Ishikawa (cell line): ENCODE results near the gene REP15.

Experiments
- CEBPB ChIP-seq: IDR thresholded peaks from 2 replicates; pipeline ENCODE4 v1.6.1; 2012
- CREB1 ChIP-seq: IDR thresholded peaks from 2 replicates; pipeline ENCODE4 v1.6.1; 2012; ENCODE audit warnings: low read depth
- EGR1 ChIP-seq: IDR thresholded peaks from 2 replicates; pipeline ENCODE4 v1.6.1; 2012
- EP300 ChIP-seq: IDR thresholded peaks from 2 replicates; pipeline ENCODE4 v1.6.1; 2012; ENCODE audit warnings: borderline replicate concordance
- FOXM1 ChIP-seq: IDR thresholded peaks from 2 replicates; pipeline ENCODE4 v1.6.1; 2012; ENCODE audit warnings: low read depth, borderline replicate concordance
- NFIC ChIP-seq: IDR thresholded peaks from 2 replicates; pipeline ENCODE4 v1.6.1; 2012
- RAD21 ChIP-seq: IDR thresholded peaks from 2 replicates; pipeline ENCODE4 v1.6.1; 2012; ENCODE audit warnings: low read depth
- TAF1 ChIP-seq: IDR thresholded peaks from 2 replicates; pipeline ENCODE4 v1.6.1; 2012; ENCODE audit warnings: low read depth, mild to moderate bottlenecking
- TCF12 ChIP-seq: IDR thresholded peaks from 2 replicates; pipeline ENCODE4 v1.6.1; 2012; ENCODE audit warnings: low read depth
- TEAD4 ChIP-seq: IDR thresholded peaks from 2 replicates; pipeline ENCODE4 v1.6.1; 2012
- YY1 ChIP-seq: IDR thresholded peaks from 2 replicates; pipeline ENCODE4 v1.6.1; 2012; ENCODE audit warnings: low read depth
- ZBTB7A ChIP-seq: IDR thresholded peaks from 2 replicates; pipeline ENCODE4 v1.6.1; 2012; ENCODE audit warnings: low read depth
- TF ChIP-seq, protein P1 (sequence below): IDR thresholded peaks from 2 replicates; pipeline ENCODE4 v1.6.1; 2012; ENCODE audit warnings: low read depth, mild to moderate bottlenecking
- TF ChIP-seq, protein P2 (sequence below): IDR thresholded peaks from 2 replicates; pipeline ENCODE4 v1.6.1; 2012
- TF ChIP-seq, protein P3 (sequence below): IDR thresholded peaks from 2 replicates; pipeline ENCODE4 v1.6.1; 2012

The REP15 gene, protein sequence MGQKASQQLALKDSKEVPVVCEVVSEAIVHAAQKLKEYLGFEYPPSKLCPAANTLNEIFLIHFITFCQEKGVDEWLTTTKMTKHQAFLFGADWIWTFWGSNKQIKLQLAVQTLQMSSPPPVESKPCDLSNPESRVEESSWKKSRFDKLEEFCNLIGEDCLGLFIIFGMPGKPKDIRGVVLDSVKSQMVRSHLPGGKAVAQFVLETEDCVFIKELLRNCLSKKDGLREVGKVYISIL

DNA sequence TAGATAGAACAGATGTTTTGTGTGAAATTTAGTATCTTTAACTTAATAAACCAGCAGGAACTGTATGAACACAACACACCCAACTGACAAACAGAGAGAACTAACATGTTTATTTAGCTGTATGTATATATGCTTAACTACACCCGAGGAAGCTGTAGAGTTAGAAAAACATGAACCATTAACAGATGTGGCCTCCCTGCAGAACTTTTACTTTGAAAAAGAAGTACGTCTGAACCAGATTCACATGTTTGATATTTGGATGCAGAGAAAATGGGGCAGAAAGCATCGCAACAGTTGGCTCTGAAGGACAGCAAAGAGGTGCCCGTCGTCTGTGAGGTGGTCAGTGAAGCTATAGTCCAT, at the start of gene REP15:
TSS of gene REP15 (plus strand) at position 155 of the 360 bp plus-strand sequence. CDS start at position 271, 116 bp downstream.
- no peak for TF ChIP-seq ZBTB7A
- TF ChIP-seq, protein P1, sequence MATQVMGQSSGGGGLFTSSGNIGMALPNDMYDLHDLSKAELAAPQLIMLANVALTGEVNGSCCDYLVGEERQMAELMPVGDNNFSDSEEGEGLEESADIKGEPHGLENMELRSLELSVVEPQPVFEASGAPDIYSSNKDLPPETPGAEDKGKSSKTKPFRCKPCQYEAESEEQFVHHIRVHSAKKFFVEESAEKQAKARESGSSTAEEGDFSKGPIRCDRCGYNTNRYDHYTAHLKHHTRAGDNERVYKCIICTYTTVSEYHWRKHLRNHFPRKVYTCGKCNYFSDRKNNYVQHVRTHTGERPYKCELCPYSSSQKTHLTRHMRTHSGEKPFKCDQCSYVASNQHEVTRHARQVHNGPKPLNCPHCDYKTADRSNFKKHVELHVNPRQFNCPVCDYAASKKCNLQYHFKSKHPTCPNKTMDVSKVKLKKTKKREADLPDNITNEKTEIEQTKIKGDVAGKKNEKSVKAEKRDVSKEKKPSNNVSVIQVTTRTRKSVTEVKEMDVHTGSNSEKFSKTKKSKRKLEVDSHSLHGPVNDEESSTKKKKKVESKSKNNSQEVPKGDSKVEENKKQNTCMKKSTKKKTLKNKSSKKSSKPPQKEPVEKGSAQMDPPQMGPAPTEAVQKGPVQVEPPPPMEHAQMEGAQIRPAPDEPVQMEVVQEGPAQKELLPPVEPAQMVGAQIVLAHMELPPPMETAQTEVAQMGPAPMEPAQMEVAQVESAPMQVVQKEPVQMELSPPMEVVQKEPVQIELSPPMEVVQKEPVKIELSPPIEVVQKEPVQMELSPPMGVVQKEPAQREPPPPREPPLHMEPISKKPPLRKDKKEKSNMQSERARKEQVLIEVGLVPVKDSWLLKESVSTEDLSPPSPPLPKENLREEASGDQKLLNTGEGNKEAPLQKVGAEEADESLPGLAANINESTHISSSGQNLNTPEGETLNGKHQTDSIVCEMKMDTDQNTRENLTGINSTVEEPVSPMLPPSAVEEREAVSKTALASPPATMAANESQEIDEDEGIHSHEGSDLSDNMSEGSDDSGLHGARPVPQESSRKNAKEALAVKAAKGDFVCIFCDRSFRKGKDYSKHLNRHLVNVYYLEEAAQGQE, result no peak

DNA sequence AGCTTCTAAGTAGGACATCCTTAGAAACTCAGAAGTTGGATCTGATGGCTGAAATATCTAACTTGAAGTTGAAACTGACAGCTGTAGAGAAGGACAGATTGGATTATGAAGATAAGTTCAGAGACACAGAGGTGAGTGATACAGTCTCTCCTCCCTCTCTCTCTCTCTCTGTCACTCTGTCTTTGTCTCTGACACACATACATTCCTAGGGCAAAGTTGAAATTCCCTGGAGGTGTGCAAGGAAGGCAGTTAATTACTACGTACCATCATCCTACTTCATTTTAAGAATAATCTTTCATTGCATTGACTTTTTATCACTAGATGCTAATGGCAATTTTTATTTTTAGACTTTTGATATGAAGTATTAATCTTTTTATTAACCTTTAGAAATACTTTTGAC, 46.2 kb upstream of the REP15 start:
- TF ChIP-seq, protein P2, sequence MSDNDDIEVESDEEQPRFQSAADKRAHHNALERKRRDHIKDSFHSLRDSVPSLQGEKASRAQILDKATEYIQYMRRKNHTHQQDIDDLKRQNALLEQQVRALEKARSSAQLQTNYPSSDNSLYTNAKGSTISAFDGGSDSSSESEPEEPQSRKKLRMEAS, result no peak
- TF ChIP-seq CREB1 (no peak), RAD21 (no peak), CEBPB (no peak), ZBTB7A (no peak), EGR1 (no peak), TEAD4 (no peak), NFIC (no peak)
- TF ChIP-seq, protein P1, result no peak
- TF ChIP-seq, protein P3, sequence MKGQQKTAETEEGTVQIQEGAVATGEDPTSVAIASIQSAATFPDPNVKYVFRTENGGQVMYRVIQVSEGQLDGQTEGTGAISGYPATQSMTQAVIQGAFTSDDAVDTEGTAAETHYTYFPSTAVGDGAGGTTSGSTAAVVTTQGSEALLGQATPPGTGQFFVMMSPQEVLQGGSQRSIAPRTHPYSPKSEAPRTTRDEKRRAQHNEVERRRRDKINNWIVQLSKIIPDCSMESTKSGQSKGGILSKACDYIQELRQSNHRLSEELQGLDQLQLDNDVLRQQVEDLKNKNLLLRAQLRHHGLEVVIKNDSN, result no peak

DNA sequence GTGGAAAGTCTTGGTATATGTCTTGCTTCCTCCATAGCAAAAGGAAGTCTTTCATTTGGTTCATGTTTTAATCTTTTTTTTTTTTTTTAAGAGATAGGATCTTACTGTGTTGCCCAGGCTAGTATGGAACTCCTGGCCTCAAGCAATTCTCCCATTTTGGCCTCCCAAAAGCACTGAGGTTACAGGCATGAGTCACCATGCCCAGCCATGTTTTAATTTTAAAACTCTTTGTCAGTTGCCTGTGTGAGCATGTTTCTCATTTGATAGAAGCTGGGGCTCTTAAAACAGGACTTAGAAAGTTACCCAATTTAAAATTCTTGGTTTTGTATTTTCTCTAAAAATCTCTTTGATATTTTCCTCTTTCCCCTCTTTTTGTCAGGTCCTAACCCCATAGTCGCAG, 45.0 kb upstream of the REP15 start:
- TF ChIP-seq YY1 (no peak), TEAD4 (no peak), TCF12 (no peak), FOXM1 (no peak), TAF1 (no peak), CREB1 (no peak), EP300 (no peak)
- TF ChIP-seq, protein P1, result no peak

DNA sequence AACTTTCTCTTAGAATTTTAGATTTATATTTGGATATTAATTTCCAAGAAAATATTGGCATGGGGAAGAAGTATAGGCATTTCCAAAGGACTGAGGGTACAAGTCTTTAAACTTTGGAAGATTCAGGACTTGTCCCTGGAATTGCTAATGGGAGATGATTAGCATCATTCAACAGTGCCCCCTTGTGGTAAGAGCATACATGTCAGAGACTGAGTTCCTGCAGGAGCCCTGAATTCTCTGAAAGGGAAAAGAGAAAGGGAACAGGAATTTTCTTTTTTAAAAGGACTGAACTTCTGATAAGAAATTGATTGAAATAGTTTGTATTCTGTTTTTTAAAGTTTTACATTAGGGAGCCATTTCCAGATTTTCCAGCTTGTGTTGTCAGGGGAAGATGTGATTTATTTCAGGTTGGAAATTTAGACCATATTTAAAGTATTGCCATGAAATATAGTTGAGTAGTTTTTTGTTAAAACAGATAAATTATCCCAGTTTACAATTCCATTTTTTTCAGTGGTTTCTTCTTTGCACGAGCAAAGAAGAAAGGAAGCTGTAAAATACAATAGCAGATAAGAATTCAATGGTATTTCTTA, 44.0 kb upstream of the REP15 start:
- TF ChIP-seq RAD21 (peak; percentile 92), TCF12 (no peak)

DNA sequence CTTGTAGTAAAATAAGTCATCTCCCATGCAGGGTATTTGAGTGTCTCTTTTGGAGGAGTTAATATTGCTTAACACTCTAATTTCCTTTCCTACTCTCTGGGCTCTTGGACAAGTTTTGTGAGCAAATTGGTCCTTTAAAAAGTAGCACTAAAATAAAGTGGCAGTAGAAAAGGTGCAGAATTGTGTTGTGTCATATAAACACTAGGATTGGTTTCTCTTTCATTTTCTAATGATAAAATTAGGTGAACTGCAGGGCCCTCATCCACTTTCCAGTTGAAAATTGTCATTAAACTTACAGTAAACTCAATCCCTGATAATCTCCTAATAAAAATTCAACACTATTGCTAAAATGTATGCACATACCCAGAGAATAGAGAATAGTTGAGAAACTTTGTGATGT, 42.6 kb upstream of the REP15 start:
- no peak for TF ChIP-seq EGR1
- TF ChIP-seq CREB1, result no peak
- no peak for TF ChIP-seq TCF12
- TF ChIP-seq YY1, result no peak
- no peak for TF ChIP-seq CEBPB
- TF ChIP-seq TAF1, result no peak
- no peak for TF ChIP-seq EP300
- no peak for TF ChIP-seq TEAD4
- no peak for TF ChIP-seq NFIC
- TF ChIP-seq FOXM1, result no peak
- TF ChIP-seq ZBTB7A, result no peak

DNA sequence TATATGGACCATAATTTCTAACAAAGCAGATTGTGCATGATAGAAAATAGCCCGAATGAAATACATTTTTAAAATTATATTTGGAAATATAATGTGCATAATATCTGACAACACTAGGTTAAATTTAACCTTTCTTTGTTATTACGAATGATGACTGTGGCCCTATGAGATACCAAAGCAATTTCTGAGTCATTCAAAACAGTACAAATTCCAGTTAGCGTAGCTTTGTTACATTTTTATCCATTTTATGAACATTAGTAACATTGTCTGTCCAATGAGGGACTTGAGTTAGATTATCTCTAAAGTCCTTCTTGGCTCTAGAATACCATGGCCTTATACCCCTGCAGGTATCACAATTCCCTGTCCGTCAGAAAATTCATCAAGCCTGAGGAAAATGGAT, 39.0 kb upstream of the REP15 start:
- TF ChIP-seq TAF1, result no peak
- no peak for TF ChIP-seq CREB1
- TF ChIP-seq, protein P2, result no peak
- TF ChIP-seq, protein P3, result no peak
- TF ChIP-seq ZBTB7A, result no peak
- no peak for TF ChIP-seq TCF12
- no peak for TF ChIP-seq TEAD4
- no peak for TF ChIP-seq CEBPB
- no peak for TF ChIP-seq YY1
- no peak for TF ChIP-seq NFIC
- TF ChIP-seq EGR1, result no peak
